Common myeloid progenitor, CD34-positive (primary cell): ENCODE data around the gene LYST.

ENCODE experiments used
- CTCF ChIA-PET: fragments of 350-600 bp; sonication (Branson Sonifier 250); formaldehyde crosslinking; loops from one replicate; lab custom pipeline; 2021; ENCODE audit warnings: antibody characterized with exemption; lab: Charles Lee
- POLR2A ChIA-PET: fragments of 350-600 bp; sonication (Branson Sonifier 250); formaldehyde crosslinking; loops from one replicate; lab custom pipeline; 2021; ENCODE audit warnings: antibody characterized with exemption; lab: Charles Lee
- DNase-seq, 3 donors: peaks; one replicate each; pipeline versions ENCODE4 v3.0.0 to v3.0.0-alpha.2; 2013
- H3K27ac ChIP-seq, 2 experiments: 1 replicate in 1 of 2; 2 replicates in 1 of 2; pipeline ENCODE4 v1.7.0; 2013; ENCODE audit warnings: inconsistent platforms in 2 of 2, low read length in 2 of 2, mild to moderate bottlenecking in 2 of 2, low read depth in 1 of 2, moderate library complexity in 1 of 2; ENCODE audit not compliant: severe bottlenecking in 2 of 2, insufficient read depth in 1 of 2, poor library complexity in 1 of 2
- H3K27me3 ChIP-seq, 5 experiments: replicated peaks in 2 of 5; 1 replicate in 3 of 5; 2 replicates in 2 of 5; pipeline versions ENCODE4 v1.6.1 to v1.7.0; 2013; ENCODE audit warnings: low read length in 4 of 5, mild to moderate bottlenecking in 2 of 5, moderate library complexity in 2 of 5, inconsistent platforms in 1 of 5; ENCODE audit not compliant: insufficient read depth in 5 of 5, control insufficient read depth in 4 of 5
- H3K36me3 ChIP-seq, 4 experiments: 1 replicate in 2 of 4; 2 replicates in 2 of 4; pipeline versions ENCODE4 v1.6.1 to v1.7.0; 2013; ENCODE audit warnings: low read length in 3 of 4, control low read depth in 1 of 4, mild to moderate bottlenecking in 1 of 4; ENCODE audit not compliant: control insufficient read depth in 4 of 4, insufficient read depth in 4 of 4
- H3K4me1 ChIP-seq, 4 experiments: 1 replicate in 3 of 4; 2 replicates in 1 of 4; pipeline versions ENCODE4 v1.6.1 to v1.7.1; 2013; ENCODE audit warnings: low read length in 3 of 4, mild to moderate bottlenecking in 3 of 4, control low read depth in 1 of 4, inconsistent platforms in 1 of 4, moderate library complexity in 1 of 4; ENCODE audit not compliant: control insufficient read depth in 4 of 4, insufficient read depth in 4 of 4; ENCODE audit errors: control extremely low read depth in 1 of 4
- H3K4me3 ChIP-seq, 7 experiments: 1 replicate in 4 of 7; 2 replicates in 3 of 7; pipeline versions ENCODE4 v1.5.1 to v1.7.0; 2013; ENCODE audit warnings: mild to moderate bottlenecking in 7 of 7, low read length in 6 of 7, moderate library complexity in 6 of 7, inconsistent platforms in 2 of 7, low read depth in 2 of 7, control low read depth in 1 of 7; ENCODE audit not compliant: insufficient read depth in 4 of 7, control insufficient read depth in 1 of 7; ENCODE audit errors: extremely low read depth in 1 of 7
- H3K9me3 ChIP-seq, 5 experiments: 1 replicate in 4 of 5; 2 replicates in 1 of 5; pipeline versions ENCODE4 v1.6.1 to v1.7.1; 2013; ENCODE audit warnings: low read length in 4 of 5, mild to moderate bottlenecking in 2 of 5, inconsistent platforms in 1 of 5, low read depth in 1 of 5, moderate library complexity in 1 of 5; ENCODE audit not compliant: control insufficient read depth in 4 of 5, insufficient read depth in 2 of 5; ENCODE audit errors: control extremely low read depth in 1 of 5
- WGBS: methylation state at CpG from one replicate; pipeline ENCODE4 v1.1.5; 2013; ENCODE audit not compliant: insufficient coverage; 5-methylcytosine and 5-hydroxymethylcytosine counted together

Gene LYST

DNA sequence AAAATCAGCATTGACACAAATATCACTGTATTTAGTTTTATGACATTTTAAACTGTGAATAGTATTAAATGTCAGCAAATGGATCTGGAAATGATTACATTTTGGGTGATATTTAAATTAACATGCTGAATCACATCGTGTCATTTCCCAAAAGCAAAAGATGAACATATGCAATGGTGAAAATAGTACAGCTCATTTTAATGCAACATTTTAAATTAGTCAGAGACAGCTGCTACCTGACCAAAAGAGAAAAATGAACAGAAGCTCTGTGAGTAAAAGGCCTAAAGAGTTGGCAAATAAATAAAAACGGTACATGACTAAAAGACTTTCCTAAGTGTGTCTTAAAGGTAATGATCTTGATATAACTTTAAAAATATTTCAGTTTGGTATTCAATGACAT, 131.1 kb downstream of the LYST start:
- Histone ChIP-seq H3K4me3 (no peak overlapping the region), H3K27me3 (no peaks in the 10 kb centered on the region), H3K36me3 (peaks cover 6 to 17% (median 12%) of the 10 kb centered on the region in 4 experiments), H3K9me3 (no peaks in the 10 kb centered on the region), H3K27ac (no peak overlapping the region), H3K4me1 (no peaks in the 10 kb centered on the region)
- no peak for DNase-seq
- no CpG with 5 or more reads among the region's 2 CpGs for WGBS
- ChIA-PET CTCF (no interaction called here), POLR2A (no interaction called here)

DNA sequence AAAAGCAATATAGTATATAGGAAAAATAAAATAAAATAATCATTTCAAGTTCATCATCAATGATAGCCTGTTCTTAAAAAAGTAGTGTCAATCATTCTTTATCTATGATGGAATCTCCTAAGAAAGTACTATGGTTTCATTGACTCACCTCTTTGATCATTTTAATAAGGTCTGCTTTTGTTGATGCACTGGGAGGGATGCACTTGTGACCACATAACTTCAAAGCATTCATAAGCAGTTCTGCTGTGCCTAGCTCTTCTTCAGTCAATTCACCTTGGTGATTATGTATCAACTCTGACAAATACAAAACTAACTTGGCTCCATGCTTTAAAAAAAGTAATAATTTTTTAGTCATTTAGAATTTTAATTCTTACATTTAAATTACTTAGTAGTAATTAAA, 132.4 kb downstream of the LYST start:
- no peak overlapping the region for H3K4me3 ChIP-seq
- no peaks in the 10 kb centered on the region for H3K4me1 ChIP-seq
- peak in 1 of 3 donors; percentile 8 for DNase-seq
- H3K9me3 ChIP-seq = no peaks in the 10 kb centered on the region
- ChIA-PET CTCF (no interaction called here), POLR2A (interaction anchor here (0.6 kb wide), 1 partner anchor 85 kb away, joined by 3 read pairs; no protein-coding TSS in a partner anchor)
- no peaks in the 10 kb centered on the region for H3K27me3 ChIP-seq
- H3K27ac ChIP-seq = no peak overlapping the region
- H3K36me3 ChIP-seq = peaks cover 5 to 16% (median 9%) of the 10 kb centered on the region in 4 experiments

DNA sequence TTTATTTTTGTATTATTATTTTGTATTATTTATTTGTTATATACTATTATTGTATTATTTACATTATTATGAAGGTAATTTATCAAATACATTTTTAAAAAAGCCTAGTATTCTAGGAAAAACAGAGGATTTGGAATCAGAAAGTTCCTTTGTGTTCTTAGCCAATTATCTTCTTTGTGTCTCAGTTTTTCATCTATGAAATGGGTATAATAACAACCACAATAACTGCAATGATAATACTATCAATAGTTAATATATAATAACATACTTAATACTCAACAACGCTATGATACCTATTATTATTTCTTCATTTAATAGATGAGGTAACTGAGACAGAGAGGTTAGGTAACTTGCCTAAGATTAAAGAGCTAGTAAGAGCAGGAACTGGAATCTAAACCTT, 136.7 kb downstream of the LYST start:
- no peak overlapping the region for H3K27ac ChIP-seq
- no peak for DNase-seq
- H3K27me3 ChIP-seq = no peaks in the 10 kb centered on the region
- ChIA-PET CTCF (interaction anchor here (1.0 to 2.2 kb wide), 8 partner anchors 21 to 218 kb away, joined by 3 to 8 read pairs (median 3); no protein-coding TSS in a partner anchor), POLR2A (no interaction called here)
- H3K9me3 ChIP-seq = no peaks in the 10 kb centered on the region
- no peaks in the 10 kb centered on the region for H3K4me1 ChIP-seq
- H3K4me3 ChIP-seq = no peak overlapping the region
- WGBS = no CpG with 5 or more reads among the region's 1 CpG
- H3K36me3 ChIP-seq = peaks cover 0 to 12% (median 6%) of the 10 kb centered on the region in 4 experiments

DNA sequence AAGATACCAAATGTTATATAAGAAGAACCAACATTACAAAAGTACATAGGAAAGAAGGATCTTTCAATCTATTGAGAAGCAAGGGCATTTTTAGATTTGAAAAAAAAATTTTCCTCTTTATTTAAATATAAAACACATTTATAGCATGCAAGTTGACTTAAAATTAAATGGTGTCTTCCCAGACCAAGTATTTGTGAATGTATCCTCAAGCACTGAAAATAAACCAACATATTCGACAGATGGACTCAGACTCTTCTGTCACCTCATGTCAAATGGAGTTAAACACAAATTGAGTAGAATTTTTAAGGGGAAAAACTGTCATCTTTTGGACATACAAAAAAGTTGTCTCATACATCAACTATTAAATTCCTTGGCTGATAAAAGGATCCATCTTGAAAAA, 140.1 kb downstream of the LYST start:
- Histone ChIP-seq H3K9me3 (no peaks in the 10 kb centered on the region), H3K4me3 (no peak overlapping the region), H3K4me1 (no peaks in the 10 kb centered on the region), H3K36me3 (peaks cover 8 to 29% (median 13%) of the 10 kb centered on the region in 4 experiments), H3K27ac (no peak overlapping the region), H3K27me3 (no peaks in the 10 kb centered on the region)
- no peak for DNase-seq
- ChIA-PET CTCF (no interaction called here), POLR2A (no interaction called here)
- WGBS = 100% methylated on average over 1 of the region's 1 CpG

- H3K36me3 ChIP-seq = peaks cover 6 to 26% (median 16%) of the 10 kb centered on the region in 4 experiments
- WGBS = 100% methylated on average over 3 of the region's 3 CpGs
- CTCF ChIA-PET = interaction anchor here (0.5 kb wide), 1 partner anchor 220 kb away, joined by 3 read pairs; no protein-coding TSS in a partner anchor
Observed at GRCh38 chr1:235725434-235725833, 141.3 kb downstream of the LYST start.

DNA sequence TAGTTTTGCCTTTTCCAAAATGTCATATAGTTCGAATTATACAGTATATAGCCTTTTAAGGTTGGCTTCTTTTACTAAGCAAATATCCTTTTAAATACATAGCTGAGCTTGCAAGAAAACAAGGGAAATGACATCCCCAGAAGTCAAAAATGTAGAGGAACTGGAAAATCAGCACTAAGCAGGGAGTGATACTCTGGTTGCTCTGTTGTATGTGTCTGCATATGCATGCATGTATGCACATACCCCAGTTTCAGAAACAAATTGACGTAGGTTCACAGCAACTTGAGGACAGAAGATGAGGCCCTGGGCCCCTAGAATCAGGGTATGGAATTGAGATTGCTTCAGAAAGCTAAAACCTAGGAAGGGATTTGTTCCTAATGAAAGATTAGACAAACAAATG, 142.0 kb downstream of the LYST start:
- Histone ChIP-seq H3K4me1 (no peaks in the 10 kb centered on the region), H3K9me3 (no peaks in the 10 kb centered on the region), H3K36me3 (peaks cover 5 to 29% (median 17%) of the 10 kb centered on the region in 4 experiments), H3K27ac (no peak overlapping the region), H3K4me3 (no peak overlapping the region), H3K27me3 (no peaks in the 10 kb centered on the region)
- DNase-seq = no peak
- 100% methylated on average over 1 of the region's 2 CpGs for WGBS
- ChIA-PET CTCF (no interaction called here), POLR2A (no interaction called here)

More at GRCh38 chr1:235725434-235725833, 141.3 kb downstream of the LYST start:
- Histone ChIP-seq H3K9me3 (no peaks in the 10 kb centered on the region), H3K4me1 (no peaks in the 10 kb centered on the region), H3K27ac (no peak overlapping the region), H3K27me3 (no peaks in the 10 kb centered on the region), H3K4me3 (no peak overlapping the region)
- POLR2A ChIA-PET = no interaction called here
- no peak for DNase-seq

DNA sequence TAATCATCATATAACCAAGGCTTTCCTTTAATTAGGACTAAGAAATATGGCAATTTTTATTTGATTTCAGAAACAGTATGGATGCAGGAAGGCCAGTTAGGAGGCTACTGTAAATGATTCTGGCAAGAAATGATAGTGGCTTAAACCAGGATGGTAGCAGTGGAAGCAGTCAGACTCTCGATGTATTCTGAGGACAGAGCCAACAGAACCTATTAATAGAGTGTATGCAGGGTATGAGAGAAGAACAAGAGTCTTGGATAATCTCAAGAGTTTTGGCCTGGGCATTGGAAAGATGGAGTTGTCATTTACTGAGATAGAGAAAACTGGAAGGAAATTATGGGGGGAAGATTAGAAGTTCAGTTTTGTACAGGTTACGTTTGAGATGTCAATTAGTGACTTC, 143.8 kb downstream of the LYST start:
- Histone ChIP-seq H3K27ac (no peak overlapping the region), H3K4me3 (no peak overlapping the region), H3K27me3 (no peaks in the 10 kb centered on the region), H3K9me3 (no peaks in the 10 kb centered on the region), H3K36me3 (peaks cover 2 to 24% (median 13%) of the 10 kb centered on the region in 4 experiments), H3K4me1 (no peaks in the 10 kb centered on the region)
- WGBS = 100% methylated on average over 2 of the region's 2 CpGs
- no peak for DNase-seq
- ChIA-PET CTCF (no interaction called here), POLR2A (no interaction called here)
